HG03060 (cell line): ENCODE data around the gene PPM1H.

ENCODE experiments used
- ATAC-seq: cut with Tn5 transposase; IDR thresholded peaks from one replicate; pipeline ENCODE4 v1.9.1; 2021; ENCODE audit warnings: low read depth, moderate number of reproducible peaks; ENCODE audit not compliant: unreplicated experiment

PPM1H gene

GRCh38 chr12:62720025-62720424, 214.9 kb downstream of the PPM1H start:
- no peak for ATAC-seq

- ATAC-seq, result no peak
Observed at GRCh38 chr12:62718762-62719426, 216.1 kb downstream of the PPM1H start.

- no peak for ATAC-seq
Observed at GRCh38 chr12:62717643-62718042, 217.3 kb downstream of the PPM1H start.

GRCh38 chr12:62716866-62717525, 218.0 kb downstream of the PPM1H start:
- no peak for ATAC-seq

GRCh38 chr12:62716037-62716436, 218.9 kb downstream of the PPM1H start:
- ATAC-seq, result no peak

- ATAC-seq, result no peak
Observed at GRCh38 chr12:62714774-62715721, 219.9 kb downstream of the PPM1H start.

- ATAC-seq, result no peak
Observed at GRCh38 chr12:62714181-62714773, 220.7 kb downstream of the PPM1H start.

- no peak for ATAC-seq
Observed at GRCh38 chr12:62713723-62714122, 221.2 kb downstream of the PPM1H start.

- ATAC-seq, result no peak
Observed at GRCh38 chr12:62712681-62713573, 222.0 kb downstream of the PPM1H start.

GRCh38 chr12:62711631-62712241, 223.2 kb downstream of the PPM1H start:
- no peak for ATAC-seq

- no peak for ATAC-seq
Observed at GRCh38 chr12:62709311-62709710, 225.6 kb downstream of the PPM1H start.

GRCh38 chr12:62707939-62708338, 227.0 kb downstream of the PPM1H start:
- no peak for ATAC-seq

GRCh38 chr12:62705846-62706245, 229.1 kb downstream of the PPM1H start:
- no peak for ATAC-seq

GRCh38 chr12:62703011-62703380, 232.0 kb downstream of the PPM1H start:
- no peak for ATAC-seq

- ATAC-seq, result no peak
Observed at GRCh38 chr12:62701492-62701891, 233.5 kb downstream of the PPM1H start.

GRCh38 chr12:62700091-62700880, 234.7 kb downstream of the PPM1H start:
- no peak for ATAC-seq

- ATAC-seq, result no peak
Observed at GRCh38 chr12:62698701-62699101, 236.2 kb downstream of the PPM1H start.

- no peak for ATAC-seq
Observed at GRCh38 chr12:62697893-62698292, 237.1 kb downstream of the PPM1H start.

- ATAC-seq, result no peak
Observed at GRCh38 chr12:62695696-62696095, 239.3 kb downstream of the PPM1H start.
